K562 (cell line): ENCODE measurements around the gene FOXJ2. TPM values are rescaled to one million over a fixed set of nuclear protein-coding genes. Genes with fewer than 3 reads are reported as not detected.

Source experiments
- CGGBP1 ChIP-seq: fragments of 250-450 bp; sonication (Bioruptor Pico); IDR thresholded peaks from 2 replicates; pipeline ENCODE4 v1.9.0; 2021; ENCODE audit warnings: mild to moderate bottlenecking
- CHAMP1 ChIP-seq: fragments of 450-650 bp; IDR thresholded peaks from 2 replicates; pipeline ENCODE4 v1.6.1; 2016; ENCODE audit warnings: mild to moderate bottlenecking
- DNMT1 ChIP-seq: fragments of 450-650 bp; IDR thresholded peaks from 2 replicates; pipeline ENCODE4 v1.6.1; 2016; ENCODE audit warnings: antibody characterized with exemption, mild to moderate bottlenecking
- DPF2 ChIP-seq: fragments of 450-650 bp; IDR thresholded peaks from 2 replicates; pipeline ENCODE4 v1.6.1; 2016
- ETV1 ChIP-seq: fragments of 450-650 bp; conservative IDR thresholded peaks from 2 replicates; pipeline ENCODE4 v1.6.1; 2016; ENCODE audit warnings: missing genetic modification characterization, control low read depth, low read depth, missing compliant biosample characterization
- HMG20A ChIP-seq: fragments of 450-650 bp; formaldehyde crosslinking; conservative IDR thresholded peaks from 2 replicates; pipeline ENCODE4 v1.4.0; 2020; ENCODE audit warnings: mild to moderate bottlenecking, mixed read lengths
- MEF2A ChIP-seq: IDR thresholded peaks from 2 replicates; pipeline ENCODE4 v1.6.1; 2011; ENCODE audit warnings: low read depth, mild to moderate bottlenecking, low read length, moderate library complexity; ENCODE audit not compliant: control insufficient read depth
- MNT ChIP-seq, 2 experiments: fragments of 450-650 bp; conservative IDR thresholded peaks; 2 replicates each; pipeline ENCODE4 v1.6.1; 2017; ENCODE audit warnings: mild to moderate bottlenecking in 2 of 2, moderate library complexity in 2 of 2
- NBN ChIP-seq: fragments of 450-650 bp; IDR thresholded peaks from 2 replicates; pipeline ENCODE4 v1.6.1; 2016; ENCODE audit warnings: low read depth, mild to moderate bottlenecking
- POLR2A ChIP-seq: fragments of 450-650 bp; conservative IDR thresholded peaks from 2 replicates; pipeline ENCODE4 v1.6.1; 2016
- RERE ChIP-seq: sonication (generic); formaldehyde crosslinking; IDR thresholded peaks from 2 replicates; pipeline ENCODE4 v1.8.0; 2023; ENCODE audit warnings: missing genetic modification reagents, mild to moderate bottlenecking, borderline replicate concordance
- SIRT6 ChIP-seq: IDR thresholded peaks from one replicate; pipeline ENCODE4 v1.6.1; 2012; ENCODE audit warnings: low read depth, mild to moderate bottlenecking, control low read depth, inconsistent platforms, low read length, moderate library complexity
- SMAD4 ChIP-seq: fragments of 250-450 bp; sonication (Bioruptor Pico); conservative IDR thresholded peaks from 2 replicates; pipeline ENCODE4 v1.8.0; 2021; ENCODE audit warnings: inconsistent platforms, mild to moderate bottlenecking, moderate library complexity
- TCF15 ChIP-seq: fragments of 250-450 bp; sonication (Bioruptor Pico); IDR thresholded peaks from 2 replicates; pipeline ENCODE4 v1.8.0; 2022; ENCODE audit warnings: moderate library complexity, mild to moderate bottlenecking, inconsistent platforms
- TCF7L2 ChIP-seq: fragments of 150-350 bp; IDR thresholded peaks from 2 replicates; pipeline ENCODE4 v1.6.1; 2016; ENCODE audit warnings: low read depth, mild to moderate bottlenecking, low read length, moderate library complexity
- YY1 ChIP-seq, 3 experiments: IDR thresholded peaks; 2 replicates each; pipeline ENCODE4 v1.6.1; 2011; ENCODE audit warnings: low read length in 2 of 3, mild to moderate bottlenecking in 2 of 3, moderate library complexity in 2 of 3, borderline replicate concordance in 1 of 3, control low read depth in 1 of 3, low read depth in 1 of 3; ENCODE audit not compliant: insufficient read depth in 3 of 3, insufficient replicate concordance in 2 of 3, control insufficient read depth in 1 of 3, insufficient read length in 1 of 3; ENCODE audit errors: extremely low read depth in 1 of 3
- ZNF175 ChIP-seq: fragments of 200-800 bp; sonication (Bioruptor generic); IDR thresholded peaks from 2 replicates; pipeline ENCODE4 v1.6.1; 2016; ENCODE audit warnings: low read depth, mild to moderate bottlenecking, missing genetic modification characterization, missing compliant biosample characterization
- ZNF717 ChIP-seq: fragments of 250-450 bp; sonication (Bioruptor Pico); IDR thresholded peaks from 2 replicates; pipeline ENCODE4 v1.5.0; 2021
- ZNF75A ChIP-seq: fragments of 450-650 bp; formaldehyde crosslinking; IDR thresholded peaks from 2 replicates; pipeline ENCODE4 v1.4.0; 2020; ENCODE audit warnings: mild to moderate bottlenecking
- polyA plus RNA-seq, 8 experiments: library from polyadenylated mRNA; depleted of rRNA in 4 of 8; stranded (reverse) in 5 of 8; unstranded in 3 of 8; fragments of >200 nt; fragmentation: Nextera tagmentation in 2 of 8; fragmentation: Illumina TruSeq in 1 of 8; extraction: Ambion mirVana in 2 of 8; extraction: Trizol in 1 of 8; gene quantifications; 2 replicates each; pipeline versions ENCODE4 v1.2.1 to v1.2.3, GENCODE V29; 2011 to 2014; ENCODE audit warnings: inconsistent platforms in 1 of 8, missing spikeins in 1 of 8
- total RNA-seq, 7 experiments: library from RNA; depleted of rRNA in 6 of 7; stranded (reverse); fragments of >200 nt in 6 of 7; fragmentation: Illumina TruSeq in 2 of 7; extraction: Trizol in 2 of 7; gene quantifications; 2 replicates each; pipeline versions ENCODE4 v1.2.1 to v1.2.3, GENCODE V29; 2011 to 2021; ENCODE audit warnings: low replicate concordance in 1 of 7

Gene FOXJ2
- total and polyA plus RNA-seq, 9 of the 15 experiments (the other 6 are each of a cell fraction or from before 2014, with no cell fraction given) = 1.0 to 7.5 (median 2.4) TPM

GRCh38 chr12:8038659-8039114, 6.2 kb downstream of the FOXJ2 start (continued):
- TF ChIP-seq MNT (conservative IDR thresholded peaks at IDR 0.05) (no peak), POLR2A (no peak), NBN (no peak), RERE (no peak), SMAD4 (0 out of 2 replicates have a peak, but pooled peaks have one; percentile 32), YY1 (IDR thresholded peaks at IDR 0.05; ENCODE audit: borderline replicate concordance in 1 of 3, control insufficient read depth in 1 of 3, extremely low read depth in 1 of 3, insufficient read depth in 3 of 3, insufficient read length in 1 of 3, insufficient replicate concordance in 2 of 3, low read depth in 1 of 3, low read length in 2 of 3) (no peak), ETV1 (tag) (no peak), ZNF717 (CRISPR knock-in tag) (no peak), TCF7L2 (no peak), SIRT6 (no peak), HMG20A (no peak), ZNF175 (CRISPR knock-in tag) (no peak), TCF15 (CRISPR knock-in tag) (no peak), DPF2 (0 out of 2 replicates have a peak, but pooled peaks have one; percentile 12), ZNF75A (CRISPR knock-in tag) (no peak), DNMT1 (no peak), MEF2A (peak; percentile 91), CHAMP1 (no peak), CGGBP1 (no peak)
- TF ChIP-seq, all 486 proteins: peak for 9
